Measurements from ENCODE around the gene CLTCL1. TPM values are rescaled to one million over a fixed set of nuclear protein-coding genes. Genes with fewer than 3 reads are reported as not detected.

CLTCL1 gene
- total and polyA plus RNA-seq, 9 of the 15 experiments (the other 6 are each of a cell fraction or from before 2014, with no cell fraction given), result 1.1 to 11.7 (median 5.0) TPM

- TF ChIP-seq AFF4 (CRISPR knock-in tag; IDR thresholded peaks at IDR 0.05) (no peak), NFIX (CRISPR knock-in tag; IDR thresholded peaks at IDR 0.05; ENCODE audit: low read depth) (no peak), HDAC3 (IDR thresholded peaks at IDR 0.05; ENCODE audit: borderline replicate concordance, partially characterized antibody) (no peak), ELF4 (CRISPR knock-in tag; IDR thresholded peaks at IDR 0.05) (peak; percentile 33; the same call in 1 of the 2 replicates), MTA2 (IDR thresholded peaks at IDR 0.05; ENCODE audit: low read depth) (peak; percentile 12; the same call in 1 of the 2 replicates), DIDO1 (tag; IDR thresholded peaks at IDR 0.05; ENCODE audit: low read depth) (no peak), NCOR1 (IDR thresholded peaks at IDR 0.05) (no peak), GTF2E2 (tag; IDR thresholded peaks at IDR 0.05) (no peak), MCM3 (IDR thresholded peaks at IDR 0.05) (no peak)
These were observed 147.5 kb downstream of the CLTCL1 start (continued) for GRCh38 chr22:19143967-19144400.
